ENCODE data around the gene MED31. TPM values are rescaled to one million over a fixed set of nuclear protein-coding genes. Genes with fewer than 3 reads are reported as not detected.
"Not testable (repeated sequence)": the region's sequence is repeated elsewhere in the genome, so short reads cannot be mapped to it uniquely, and the experiment has no call there.

The MED31 gene
- total RNA-seq, 1 donor from 2014 or later: 3.1 TPM

DNA sequence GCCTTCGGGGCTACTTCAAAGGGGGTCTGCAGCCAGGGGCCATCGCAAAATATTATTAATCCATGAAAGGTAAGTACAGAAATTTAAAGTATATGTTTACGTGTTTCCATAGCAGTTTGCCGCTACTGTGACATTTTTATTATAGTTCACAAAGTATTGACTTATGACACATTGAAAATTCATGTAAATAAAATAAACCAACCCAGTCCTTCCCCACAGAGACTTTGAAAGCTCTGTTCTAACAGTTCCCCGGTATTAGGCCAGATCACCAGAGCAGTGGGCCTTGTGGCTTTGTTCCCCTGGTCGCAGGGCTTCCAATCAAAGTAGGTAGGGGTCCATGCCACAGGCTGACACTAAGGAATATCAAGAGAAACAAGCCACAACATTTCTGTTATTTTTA lies 24.8 kb downstream of the MED31 start:
- DNase-seq (ENCODE audit: low spot score): no peak

DNA sequence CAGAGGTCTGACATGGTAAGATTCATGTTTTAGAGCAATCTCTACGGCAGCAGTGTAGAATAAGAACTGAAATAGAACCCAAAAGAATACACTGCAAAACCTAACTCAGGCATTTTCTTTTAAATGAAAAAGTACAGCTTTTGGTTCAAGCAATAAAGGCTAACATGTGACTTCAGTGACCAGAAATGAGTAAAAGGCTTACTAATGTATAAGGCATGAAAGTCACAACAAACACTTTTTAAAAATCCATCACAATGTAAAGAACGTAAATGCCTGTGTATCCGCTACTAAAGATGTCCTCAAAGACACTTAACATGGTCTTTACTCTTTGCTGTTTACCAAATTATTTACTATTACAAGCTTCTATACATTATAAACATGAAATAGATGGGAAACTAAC lies 27.5 kb downstream of the MED31 start:
- DNase-seq (ENCODE audit: low spot score): no peak

DNA sequence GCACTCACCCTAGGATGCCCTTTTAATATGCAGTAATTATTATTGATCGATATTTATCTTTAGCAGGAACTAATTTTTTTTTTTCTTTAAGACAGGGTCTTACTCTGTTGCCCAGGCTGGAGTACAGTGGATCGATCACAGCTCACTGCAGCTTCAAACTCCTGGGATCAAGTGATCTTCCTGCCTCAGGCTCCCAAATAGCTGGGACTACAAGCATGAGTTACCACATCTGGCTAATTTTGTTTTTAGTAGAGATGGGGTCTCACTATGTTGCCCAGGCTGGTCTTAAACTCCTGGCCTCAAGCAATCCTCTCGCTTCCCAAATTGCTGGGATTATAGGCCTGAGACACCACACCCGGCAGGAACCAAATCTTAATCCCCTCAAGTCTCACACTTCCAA lies 40.2 kb downstream of the MED31 start:
- no peak for DNase-seq (ENCODE audit: low spot score)

DNA sequence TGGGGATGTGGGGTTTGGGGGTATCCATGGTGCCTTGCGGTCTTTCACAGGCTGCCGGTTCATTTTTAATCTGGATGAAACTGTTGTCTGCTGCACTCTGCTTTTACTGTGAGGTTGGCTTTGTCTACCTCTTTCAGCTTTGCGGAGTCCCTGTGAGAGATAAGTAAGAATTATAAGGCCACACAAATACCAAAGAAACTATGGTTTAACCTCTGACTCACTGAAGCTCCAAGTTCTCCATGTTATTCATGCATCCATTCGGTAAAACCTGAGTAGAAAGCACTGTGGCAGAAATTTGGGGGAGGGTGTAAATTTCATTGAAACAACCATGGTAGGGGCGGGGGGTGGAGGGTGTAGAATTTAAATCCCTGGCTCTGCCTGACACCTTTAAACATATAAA lies 41.4 kb downstream of the MED31 start:
- no peak for DNase-seq (ENCODE audit: low spot score)

DNA sequence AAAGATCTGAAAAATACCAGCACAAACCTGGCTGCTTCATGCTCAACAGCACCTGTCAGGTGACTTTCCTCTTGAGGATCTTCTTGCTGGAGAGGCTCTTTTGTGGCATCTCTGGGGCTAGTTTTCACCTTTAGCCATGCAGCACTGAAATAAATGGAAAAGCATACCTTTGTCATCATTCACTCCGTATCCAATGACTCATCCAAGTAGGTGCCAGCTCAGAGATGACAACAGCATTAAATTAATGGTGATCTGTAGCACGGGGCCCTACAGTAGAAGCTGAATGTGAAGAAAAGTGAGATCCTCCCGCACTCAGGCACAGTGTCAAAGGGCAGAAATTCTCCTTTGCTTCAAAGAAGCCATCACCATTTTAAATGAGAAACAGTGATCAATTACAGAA lies 43.1 kb downstream of the MED31 start:
- no peak for DNase-seq (ENCODE audit: low spot score)

DNA sequence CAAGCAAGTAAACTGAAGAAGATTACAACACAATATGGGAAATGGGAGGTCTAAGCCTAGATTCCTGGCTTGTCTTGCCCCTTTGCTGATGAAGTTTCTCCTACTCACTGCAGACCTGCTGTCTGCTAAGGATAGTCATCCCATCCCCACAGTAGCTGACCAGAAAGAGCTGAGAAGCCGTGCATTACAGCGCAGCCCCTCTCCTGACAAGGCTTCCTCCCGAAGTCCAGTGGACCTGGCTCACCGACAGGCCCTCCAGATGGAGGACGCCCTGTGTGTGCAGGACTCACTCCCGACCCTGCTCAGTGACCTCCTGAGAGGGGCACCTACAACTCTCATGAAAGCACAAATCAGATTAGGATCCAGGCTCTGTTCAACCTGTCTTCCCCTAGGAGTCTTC lies 46.3 kb downstream of the MED31 start:
- no peak for DNase-seq (ENCODE audit: low spot score)

DNA sequence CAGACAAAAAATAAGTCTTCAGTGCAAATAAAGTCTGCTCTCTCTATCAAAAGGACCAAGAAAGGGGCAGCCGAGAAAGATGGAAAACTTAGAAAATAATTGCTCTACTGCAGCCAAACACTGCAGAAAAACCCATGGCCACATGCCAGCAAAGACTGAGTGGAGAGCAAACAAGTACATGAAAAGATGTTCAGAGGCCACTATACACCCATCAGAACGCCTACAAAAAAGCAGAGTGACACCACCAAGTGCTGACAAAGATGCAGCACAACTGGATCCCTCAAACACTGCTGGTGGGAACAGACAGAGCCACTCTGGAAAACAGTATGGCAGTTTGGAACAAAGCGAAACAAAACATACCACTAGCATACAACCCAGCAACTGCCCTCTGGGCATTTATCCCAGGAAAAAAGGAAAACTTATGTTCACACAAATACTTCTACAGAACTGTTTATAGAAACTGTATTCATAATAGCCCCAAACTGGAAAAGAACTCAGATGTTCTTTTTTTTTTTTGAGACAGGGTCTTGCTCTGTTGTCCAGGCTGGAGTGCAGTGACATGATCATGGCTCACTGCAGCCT lies 47.6 kb downstream of the MED31 start:
- peak; percentile 9 for DNase-seq (ENCODE audit: low spot score)

DNA sequence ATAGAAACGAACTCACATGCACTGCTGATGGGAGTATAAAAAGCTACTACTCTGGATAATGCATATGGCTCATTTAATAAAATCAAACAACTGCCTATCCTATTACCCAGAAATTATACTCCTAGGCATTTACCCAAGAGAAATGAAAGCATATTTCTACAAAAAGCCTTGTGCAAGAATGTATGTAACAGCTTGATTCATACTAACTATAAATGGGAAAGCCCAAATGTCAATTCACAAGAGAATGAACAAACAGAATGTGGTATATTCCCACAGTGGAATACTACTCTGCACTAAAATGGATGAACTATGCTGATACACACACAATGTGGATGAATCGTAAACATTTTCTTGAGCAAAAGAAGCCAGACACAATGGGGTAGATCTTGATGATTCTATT lies 49.3 kb downstream of the MED31 start:
- DNase-seq (ENCODE audit: low spot score): no peak

DNA sequence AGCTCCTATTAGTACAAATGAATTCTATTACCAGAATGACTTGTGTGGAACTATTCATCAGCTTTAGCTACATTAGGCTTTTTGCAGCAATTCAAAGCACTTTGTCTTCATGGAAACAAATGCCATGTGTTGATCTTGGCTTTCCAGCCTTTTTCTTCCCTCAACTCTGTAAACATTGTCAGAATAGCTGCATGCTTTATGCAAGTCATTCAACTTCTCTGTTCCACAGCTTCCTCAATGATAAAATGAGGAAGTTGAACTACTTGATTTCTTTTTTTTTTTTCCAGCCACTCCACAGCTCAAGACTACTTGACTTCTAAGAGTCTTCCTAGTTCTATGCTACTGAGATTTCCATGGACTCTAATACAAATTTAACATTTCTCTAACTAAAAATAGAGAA lies 52.0 kb downstream of the MED31 start:
- DNase-seq (ENCODE audit: low spot score): peak; percentile 39

DNA sequence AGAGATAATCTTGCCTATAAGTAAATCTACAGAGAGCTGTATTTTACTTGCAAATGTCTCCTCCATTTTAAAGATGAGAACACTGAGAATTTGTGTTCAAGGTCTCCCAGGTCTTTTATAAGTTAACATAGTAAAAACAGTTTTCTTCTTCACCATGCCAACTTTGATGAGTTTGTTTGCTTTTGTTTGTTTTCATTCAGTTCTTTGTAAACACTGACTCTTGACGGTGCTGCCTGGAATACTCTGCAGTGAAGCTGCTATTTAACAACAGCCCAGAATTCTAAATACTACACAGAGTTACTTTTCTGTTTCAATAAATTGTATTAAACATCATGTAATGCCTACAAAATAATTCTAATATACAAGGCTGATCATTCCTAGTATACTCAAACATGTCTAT lies 53.7 kb downstream of the MED31 start:
- DNase-seq (ENCODE audit: low spot score): no peak

DNA sequence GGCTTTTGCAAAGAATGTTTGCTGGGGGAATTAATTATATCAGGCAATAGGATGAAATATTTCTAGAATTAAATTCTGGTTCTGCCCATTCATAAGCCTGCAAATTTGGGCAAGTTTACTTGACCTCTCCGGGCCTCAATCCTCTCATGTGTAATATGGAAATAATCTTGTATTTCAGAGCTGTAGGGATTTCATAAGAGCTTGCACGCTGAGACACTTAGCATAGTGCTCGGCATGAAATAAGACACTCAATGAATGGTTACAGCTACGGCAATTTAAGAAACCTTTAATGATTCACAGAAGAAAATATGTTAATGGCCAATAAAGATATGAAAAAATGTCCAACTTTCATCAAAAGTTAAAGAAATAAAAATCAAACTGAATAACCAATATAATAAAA lies 54.5 kb downstream of the MED31 start:
- no peak for DNase-seq (ENCODE audit: low spot score)

DNA sequence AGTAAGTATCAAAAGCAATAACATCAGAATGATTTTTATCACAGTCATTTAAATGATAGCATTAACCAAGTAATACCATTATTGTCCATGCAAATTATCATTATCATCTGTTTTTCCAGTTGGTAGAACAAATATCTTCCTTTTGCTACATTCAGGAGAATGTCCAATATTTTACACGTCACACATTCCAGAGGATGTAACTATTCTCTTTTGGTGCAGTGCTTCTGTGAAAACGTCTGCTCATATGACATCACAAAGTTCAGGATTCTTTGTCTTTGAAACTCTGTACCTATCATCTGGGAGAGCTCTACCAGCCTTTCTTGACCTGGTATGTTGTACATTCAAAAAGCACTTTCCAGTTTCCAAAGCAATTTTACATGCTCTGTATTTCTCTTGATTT lies 54.9 kb downstream of the MED31 start:
- no peak for DNase-seq (ENCODE audit: low spot score)

DNA sequence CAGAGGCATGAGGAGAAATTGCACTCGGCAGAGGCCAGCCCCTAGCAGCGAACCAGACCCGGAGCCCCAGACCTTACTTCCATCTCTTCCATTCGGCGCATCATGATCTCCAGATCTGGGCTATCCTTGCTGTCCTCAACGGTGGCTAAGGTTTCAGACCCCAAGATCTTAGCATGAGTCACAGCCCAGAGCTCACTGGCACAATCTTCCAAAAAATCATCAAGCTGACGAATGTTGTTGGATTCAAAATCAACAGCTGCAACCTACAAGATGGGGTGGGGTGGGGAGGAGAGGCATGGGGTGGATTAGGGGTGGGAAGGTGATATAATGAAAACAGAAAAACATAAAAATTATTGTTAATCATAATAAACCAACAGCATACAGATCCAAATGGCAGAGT lies 55.3 kb downstream of the MED31 start:
- no peak for DNase-seq (ENCODE audit: low spot score)

DNA sequence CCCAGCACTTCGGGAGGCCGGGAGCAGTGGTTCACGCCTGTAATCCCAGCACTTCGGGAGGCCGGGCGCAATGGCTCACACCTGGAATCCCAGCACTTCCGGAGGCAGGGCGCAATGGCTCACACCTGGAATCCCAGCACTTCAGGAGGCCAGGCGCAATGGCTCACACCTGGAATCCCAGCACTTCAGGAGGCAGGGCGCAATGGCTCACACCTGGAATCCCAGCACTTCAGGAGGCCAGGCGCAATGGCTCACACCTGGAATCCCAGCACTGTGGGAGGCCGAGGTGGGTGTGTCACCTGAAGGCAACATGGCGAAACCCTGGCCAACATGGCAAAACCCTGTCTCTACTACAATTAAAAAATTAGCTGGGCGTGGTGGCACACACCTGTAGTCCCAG lies 58.0 kb downstream of the MED31 start:
- not testable (repeated sequence) for DNase-seq (ENCODE audit: low spot score)

Other genes starting within 250 kb of the MED31 start
- gene AIPL1, start 216.5 kb downstream of the MED31 start, total RNA-seq (ENCODE audit: insufficient read depth, low replicate concordance): 2.2 TPM
- 3.1 TPM for gene PIMREG, start 207.2 kb downstream of the MED31 start, total RNA-seq (ENCODE audit: insufficient read depth, low replicate concordance)
- gene PITPNM3, start 95.0 kb downstream of the MED31 start, total RNA-seq (ENCODE audit: insufficient read depth, low replicate concordance): 4.8 TPM
- 9.4 TPM for gene KIAA0753, start 10.9 kb downstream of the MED31 start, total RNA-seq (ENCODE audit: insufficient read depth, low replicate concordance)
- gene TXNDC17, start 10.5 kb downstream of the MED31 start, total RNA-seq (ENCODE audit: insufficient read depth, low replicate concordance): 20.7 TPM
- gene C17orf100, start 157 bp upstream of the MED31 start, total RNA-seq (ENCODE audit: insufficient read depth, low replicate concordance): 3.1 TPM
- 0.48 TPM for gene SLC13A5, start 61.8 kb upstream of the MED31 start, total RNA-seq (ENCODE audit: insufficient read depth, low replicate concordance)
- gene XAF1, start 104.4 kb upstream of the MED31 start, total RNA-seq (ENCODE audit: insufficient read depth, low replicate concordance): 19.5 TPM
- 5.5 TPM for gene FBXO39, start 124.6 kb upstream of the MED31 start, total RNA-seq (ENCODE audit: insufficient read depth, low replicate concordance)
- gene TEKT1, start 180.1 kb upstream of the MED31 start, total RNA-seq (ENCODE audit: insufficient read depth, low replicate concordance): 0.72 TPM

Data from umbilical cord (tissue), 2 donors.